Natural killer cell (primary cell): ENCODE measurements around the gene JMJD1C. TPM values are rescaled to one million over a fixed set of nuclear protein-coding genes. Genes with fewer than 3 reads are reported as not detected.

Experiments
- ATAC-seq, 3 donors: fragments of 150-1000 bp in 2 of 3; fragments of 200-7000 bp in 1 of 3; cut with Tn5 transposase; 1 replicate in 1 of 3; 2 replicates in 2 of 3; pipeline ENCODE4 v1.10.0; 2021; ENCODE audit warnings: mild to moderate bottlenecking in 2 of 3, moderate library complexity in 2 of 3
- DNase-seq, 2 donors: peaks; one replicate each; pipeline versions ENCODE4 v3.0.0 to v3.0.0-alpha.2; 2013 to 2021; ENCODE audit warnings: mixed read lengths in 1 of 2
- H3K27ac ChIP-seq: one replicate; pipeline ENCODE4 v1.5.1; 2013; ENCODE audit warnings: mild to moderate bottlenecking, low read length
- H3K27me3 ChIP-seq: one replicate; pipeline ENCODE4 v1.6.1; 2013; ENCODE audit warnings: low read length; ENCODE audit not compliant: control insufficient read depth, insufficient read depth
- H3K36me3 ChIP-seq: one replicate; pipeline ENCODE4 v1.6.1; 2013; ENCODE audit warnings: low read length; ENCODE audit not compliant: control insufficient read depth, insufficient read depth
- H3K4me1 ChIP-seq: one replicate; pipeline ENCODE4 v1.6.1; 2013; ENCODE audit warnings: low read length; ENCODE audit not compliant: control insufficient read depth, insufficient read depth
- H3K4me3 ChIP-seq: one replicate; pipeline ENCODE4 v1.5.1; 2013; ENCODE audit warnings: low read length
- H3K9me3 ChIP-seq: one replicate; pipeline ENCODE4 v1.6.1; 2013; ENCODE audit warnings: low read length; ENCODE audit not compliant: control insufficient read depth, insufficient read depth
- H3K27ac Mint-ChIP-seq, 2 donors: one replicate each; pipeline ENCODE4 v1.8.0; 2022; ENCODE audit warnings: mild to moderate bottlenecking in 2 of 2, mixed read lengths in 2 of 2, moderate library complexity in 1 of 2
- H3K27me3 Mint-ChIP-seq, 2 donors: one replicate each; pipeline ENCODE4 v1.8.0; 2022; ENCODE audit warnings: low read depth in 2 of 2, mixed read lengths in 2 of 2
- H3K36me3 Mint-ChIP-seq: one replicate; pipeline ENCODE4 v1.8.0; 2022; ENCODE audit warnings: mixed read lengths
- H3K4me1 Mint-ChIP-seq, 2 donors: one replicate each; pipeline ENCODE4 v1.8.0; 2022; ENCODE audit warnings: mixed read lengths in 2 of 2
- H3K4me3 Mint-ChIP-seq: one replicate; pipeline ENCODE4 v1.8.0; 2022; ENCODE audit warnings: mild to moderate bottlenecking, moderate library complexity, mixed read lengths
- H3K9me3 Mint-ChIP-seq, 2 donors: one replicate each; pipeline ENCODE4 v1.8.0; 2022; ENCODE audit warnings: mixed read lengths in 2 of 2
- WGBS: methylation state at CpG from one replicate; pipeline ENCODE4 v1.1.7; 2013; ENCODE audit warnings: missing lambda C conversion rate; ENCODE audit not compliant: insufficient coverage; 5-methylcytosine and 5-hydroxymethylcytosine counted together
- intact Hi-C: fragments of 100-400 bp; cut with micrococcal nuclease; formaldehyde crosslinking; loops from one replicate; pipeline ENCODE4 v1.14.2; 2022
- total RNA-seq, 4 donors: library from RNA; stranded (reverse); fragments of 120-200 nt in 1 of 4; gene quantifications; one replicate each; pipeline versions ENCODE4 v1.2.3 to v1.2.4, GENCODE V29; 2013 to 2022
- TF ChIP-seq, protein P1 (sequence below): fragments of 200-600 bp; IDR thresholded peaks from one replicate; pipeline ENCODE4 v1.8.0; 2022; ENCODE audit warnings: antibody characterized with exemption

The JMJD1C gene
- total RNA-seq, 3 donors from 2014 or later (not counting 1 experiment from before 2014, with no cell fraction given): 125 to 208 (median 156) TPM

- Histone ChIP-seq H3K36me3 (no peaks in the 10 kb centered on the region), H3K4me1 (no peaks in the 10 kb centered on the region), H3K4me3 (no peak overlapping the region), H3K27ac (no peak overlapping the region), H3K27me3 (no peaks in the 10 kb centered on the region), H3K9me3 (no peaks in the 10 kb centered on the region)
- no peaks in the 10 kb centered on the region for H3K27me3 Mint-ChIP-seq
- WGBS: 95% methylated on average over 2 of the region's 2 CpGs
- TF ChIP-seq, protein P1, sequence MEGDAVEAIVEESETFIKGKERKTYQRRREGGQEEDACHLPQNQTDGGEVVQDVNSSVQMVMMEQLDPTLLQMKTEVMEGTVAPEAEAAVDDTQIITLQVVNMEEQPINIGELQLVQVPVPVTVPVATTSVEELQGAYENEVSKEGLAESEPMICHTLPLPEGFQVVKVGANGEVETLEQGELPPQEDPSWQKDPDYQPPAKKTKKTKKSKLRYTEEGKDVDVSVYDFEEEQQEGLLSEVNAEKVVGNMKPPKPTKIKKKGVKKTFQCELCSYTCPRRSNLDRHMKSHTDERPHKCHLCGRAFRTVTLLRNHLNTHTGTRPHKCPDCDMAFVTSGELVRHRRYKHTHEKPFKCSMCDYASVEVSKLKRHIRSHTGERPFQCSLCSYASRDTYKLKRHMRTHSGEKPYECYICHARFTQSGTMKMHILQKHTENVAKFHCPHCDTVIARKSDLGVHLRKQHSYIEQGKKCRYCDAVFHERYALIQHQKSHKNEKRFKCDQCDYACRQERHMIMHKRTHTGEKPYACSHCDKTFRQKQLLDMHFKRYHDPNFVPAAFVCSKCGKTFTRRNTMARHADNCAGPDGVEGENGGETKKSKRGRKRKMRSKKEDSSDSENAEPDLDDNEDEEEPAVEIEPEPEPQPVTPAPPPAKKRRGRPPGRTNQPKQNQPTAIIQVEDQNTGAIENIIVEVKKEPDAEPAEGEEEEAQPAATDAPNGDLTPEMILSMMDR: no peak
- no peaks in the 10 kb centered on the region for H3K36me3 Mint-ChIP-seq
- H3K4me3 Mint-ChIP-seq: no peak overlapping the region
- ATAC-seq (no peak), DNase-seq (no peak)
- H3K27ac Mint-ChIP-seq: no peak overlapping the region
- H3K9me3 Mint-ChIP-seq: no peaks in the 10 kb centered on the region
- peaks cover 0 to 5% of the 10 kb centered on the region in 2 donors for H3K4me1 Mint-ChIP-seq
- intact Hi-C loops: no loop called here
Observed at GRCh38 chr10:63458177-63458576, 7.6 kb downstream of the JMJD1C start.

- no peaks in the 10 kb centered on the region for H3K36me3 Mint-ChIP-seq
- no peaks in the 10 kb centered on the region for H3K36me3 ChIP-seq
- no peaks in the 10 kb centered on the region for H3K9me3 Mint-ChIP-seq
- H3K27me3 Mint-ChIP-seq: no peaks in the 10 kb centered on the region
- H3K4me3 Mint-ChIP-seq: no peak overlapping the region
- H3K4me1 Mint-ChIP-seq: peaks cover 0 to 4% of the 10 kb centered on the region in 2 donors
- H3K27me3 ChIP-seq: no peaks in the 10 kb centered on the region
- 90% methylated on average over 2 of the region's 2 CpGs for WGBS
- ATAC-seq: no peak
- H3K4me3 ChIP-seq: no peak overlapping the region
- no peak overlapping the region for H3K27ac ChIP-seq
- DNase-seq: no peak
- no peak overlapping the region for H3K27ac Mint-ChIP-seq
- intact Hi-C loops: no loop called here
- no peaks in the 10 kb centered on the region for H3K4me1 ChIP-seq
- TF ChIP-seq, protein P1: no peak
- H3K9me3 ChIP-seq: no peaks in the 10 kb centered on the region
Observed at GRCh38 chr10:63457594-63457993, 8.2 kb downstream of the JMJD1C start.

DNA sequence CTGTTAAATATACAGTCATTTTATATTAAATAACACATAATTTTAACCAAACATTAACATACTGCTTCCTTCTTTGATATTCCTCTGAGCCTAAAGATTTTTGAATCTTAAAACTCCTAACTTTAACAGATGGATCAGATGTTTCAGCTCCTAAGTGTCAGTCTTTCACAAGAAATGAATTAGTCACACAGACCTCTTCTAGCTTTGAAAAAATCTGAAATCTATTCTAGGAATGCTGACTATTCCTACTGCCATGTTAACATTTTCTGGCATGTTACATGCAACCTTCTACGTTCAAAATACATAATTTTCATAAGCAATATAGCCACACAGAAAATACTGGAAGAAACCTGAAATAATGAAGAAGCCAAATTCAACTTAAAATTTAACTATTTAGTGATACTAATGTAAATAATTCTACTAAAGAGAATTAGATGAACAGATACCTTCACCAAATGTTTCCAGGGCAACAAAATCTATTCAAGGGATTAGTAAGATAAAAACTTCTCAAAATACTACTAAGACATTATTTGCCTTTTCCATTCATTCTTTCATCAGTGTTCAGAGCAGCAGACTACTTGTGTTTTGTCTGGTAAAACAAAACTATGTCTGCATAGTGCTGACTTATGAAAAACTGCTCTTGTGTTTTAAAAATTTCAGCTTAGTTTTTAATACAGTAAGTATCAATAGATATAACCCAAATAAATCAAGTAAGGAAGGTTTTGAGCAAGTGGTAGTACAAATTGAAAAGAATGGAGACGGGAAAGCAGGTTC is 9.2 kb downstream of the JMJD1C start:
- Histone ChIP-seq H3K36me3 (no peaks in the 10 kb centered on the region), H3K4me3 (no peak overlapping the region), H3K4me1 (no peaks in the 10 kb centered on the region), H3K9me3 (no peaks in the 10 kb centered on the region), H3K27me3 (no peaks in the 10 kb centered on the region), H3K27ac (no peak overlapping the region)
- peaks cover 0 to 3% of the 10 kb centered on the region in 2 donors for H3K4me1 Mint-ChIP-seq
- ATAC-seq: no peak
- no peaks in the 10 kb centered on the region for H3K36me3 Mint-ChIP-seq
- TF ChIP-seq, protein P1: no peak
- H3K27ac Mint-ChIP-seq: no peak overlapping the region
- no peaks in the 10 kb centered on the region for H3K9me3 Mint-ChIP-seq
- intact Hi-C loops: no loop called here
- WGBS: 100% methylated on average over 1 of the region's 2 CpGs
- no peak for DNase-seq
- H3K4me3 Mint-ChIP-seq: no peak overlapping the region
- H3K27me3 Mint-ChIP-seq: no peaks in the 10 kb centered on the region

GRCh38 chr10:63455507-63455906 is 10.3 kb downstream of the JMJD1C start:
- Mint-ChIP-seq H3K9me3 (no peaks in the 10 kb centered on the region), H3K27me3 (no peaks in the 10 kb centered on the region), H3K4me3 (no peak overlapping the region), H3K36me3 (no peaks in the 10 kb centered on the region), H3K27ac (no peak overlapping the region), H3K4me1 (peaks cover 0 to 5% of the 10 kb centered on the region in 2 donors)
- intact Hi-C loops: no loop called here
- no peak for ATAC-seq
- no peak overlapping the region for H3K27ac ChIP-seq
- no peaks in the 10 kb centered on the region for H3K36me3 ChIP-seq
- H3K4me3 ChIP-seq: no peak overlapping the region
- no peaks in the 10 kb centered on the region for H3K4me1 ChIP-seq
- TF ChIP-seq, protein P1: no peak
- DNase-seq: no peak
- H3K27me3 ChIP-seq: no peaks in the 10 kb centered on the region
- H3K9me3 ChIP-seq: no peaks in the 10 kb centered on the region
